GM18511 (cell line): Measurements from ENCODE around the gene WNT2.

Experiments
- ATAC-seq: cut with Tn5 transposase; IDR thresholded peaks from one replicate; pipeline ENCODE4 v1.9.1; 2021; ENCODE audit warnings: mild to moderate bottlenecking, moderate library complexity; ENCODE audit not compliant: unreplicated experiment

WNT2 gene

GRCh38 chr7:117322741-117323304, at the start of gene WNT2:
WNT2 (minus strand) TSS chr7:117323058; CDS start chr7:117322989, 69 bp downstream.
- ATAC-seq: no peak

GRCh38 chr7:117372073-117372472, 49.2 kb upstream of the WNT2 start:
- no peak for ATAC-seq

GRCh38 chr7:117364339-117365080, 41.7 kb upstream of the WNT2 start:
- no peak for ATAC-seq

- peak; percentile 46 for ATAC-seq
These were observed 39.5 kb upstream of the WNT2 start for GRCh38 chr7:117362294-117362888.

GRCh38 chr7:117350027-117350426, 27.2 kb upstream of the WNT2 start:
- ATAC-seq: no peak

- ATAC-seq: no peak
These were observed 26.7 kb upstream of the WNT2 start for GRCh38 chr7:117349570-117349969.

- peak; percentile 95 for ATAC-seq
These were observed 25.3 kb upstream of the WNT2 start for GRCh38 chr7:117347962-117348672.

- ATAC-seq: peak; percentile 39
These were observed 24.6 kb upstream of the WNT2 start for GRCh38 chr7:117347480-117347879.

GRCh38 chr7:117346161-117346560, 23.3 kb upstream of the WNT2 start:
- ATAC-seq: no peak

GRCh38 chr7:117338020-117338419, 15.2 kb upstream of the WNT2 start:
- ATAC-seq: no peak

- ATAC-seq: no peak
These were observed 10.3 kb upstream of the WNT2 start for GRCh38 chr7:117333168-117333567.

- ATAC-seq: no peak
These were observed 9.2 kb upstream of the WNT2 start for GRCh38 chr7:117332031-117332430.

GRCh38 chr7:117325836-117326235, 3.0 kb upstream of the WNT2 start:
- ATAC-seq: no peak

GRCh38 chr7:117324960-117325359, 2.1 kb upstream of the WNT2 start:
- no peak for ATAC-seq

- ATAC-seq: no peak
These were observed 1.2 kb upstream of the WNT2 start for GRCh38 chr7:117323851-117324711.

- no peak for ATAC-seq
These were observed 520 bp upstream of the WNT2 start for GRCh38 chr7:117323305-117323850.

GRCh38 chr7:117320523-117320922, 2.3 kb downstream of the WNT2 start:
- no peak for ATAC-seq

GRCh38 chr7:117319181-117319580, 3.7 kb downstream of the WNT2 start:
- no peak for ATAC-seq

GRCh38 chr7:117313582-117313981, 9.3 kb downstream of the WNT2 start:
- ATAC-seq: no peak
